OCI-LY3 (cell line): ENCODE data around the gene ZNF141.

ENCODE experiments used
- H2AFZ ChIP-seq: fragments of 200-600, 300-600 bp; shearing (Covaris generic); 2 replicates; pipeline ENCODE4 v1.6.0; 2014; ENCODE audit warnings: antibody characterized with exemption, low read depth, low read length
- H3K27ac ChIP-seq: fragments of 200-600, 300-600 bp; sonication (generic); 2 replicates; pipeline ENCODE4 v1.5.1; 2014; ENCODE audit warnings: mild to moderate bottlenecking, low read length, moderate library complexity, mixed read lengths
- H3K27me3 ChIP-seq: fragments of 200-600, 300-600 bp; sonication (generic); 2 replicates; pipeline ENCODE4 v1.6.1; 2014; ENCODE audit warnings: low read depth, low read length, mixed read lengths
- H3K36me3 ChIP-seq: fragments of 200-600, 300-600 bp; sonication (generic); replicated peaks from 2 replicates; pipeline ENCODE3; 2014; ENCODE audit warnings: low read depth, low read length, mixed read lengths
- H3K4me1 ChIP-seq: fragments of 300-600, 200-600 bp; sonication (generic); 2 replicates; pipeline ENCODE4 v1.6.1; 2014; ENCODE audit warnings: low read length, mixed read lengths
- H3K4me2 ChIP-seq: fragments of 200-600, 300-600 bp; sonication (generic); 2 replicates; pipeline ENCODE4 v1.6.1; 2014; ENCODE audit warnings: low read length, mixed read lengths
- H3K4me3 ChIP-seq: fragments of 300-600, 200-600 bp; sonication (generic); 2 replicates; pipeline ENCODE4 v1.5.1; 2014; ENCODE audit warnings: antibody characterized with exemption, mild to moderate bottlenecking, low read length, moderate library complexity
- H3K79me2 ChIP-seq: fragments of 300-600, 200-600 bp; shearing (Covaris generic); 2 replicates; pipeline ENCODE4 v1.6.1; 2014; ENCODE audit warnings: mild to moderate bottlenecking, low read length, mixed read lengths
- H3K9ac ChIP-seq: fragments of 300-600, 200-600 bp; shearing (Covaris generic); 2 replicates; pipeline ENCODE4 v1.6.0; 2014; ENCODE audit warnings: mild to moderate bottlenecking, low read length, moderate library complexity
- H3K9me3 ChIP-seq: fragments of 200-600, 300-600 bp; shearing (Covaris generic); 2 replicates; pipeline ENCODE4 v1.6.1; 2014; ENCODE audit warnings: low read length, mixed read lengths; ENCODE audit not compliant: insufficient read depth
- H4K20me1 ChIP-seq: fragments of 200-600, 300-600 bp; sonication (generic); 2 replicates; pipeline ENCODE4 v1.6.1; 2016; ENCODE audit warnings: low read length, mixed read lengths; ENCODE audit not compliant: insufficient read depth
- EZH2phosphoT487 ChIP-seq: fragments of 200-600 bp; shearing (Covaris generic); IDR thresholded peaks from 2 replicates; pipeline ENCODE4 v1.6.1; 2018; ENCODE audit warnings: antibody characterized with exemption, mixed run types, low read depth
- TF ChIP-seq, protein P1 (sequence below): fragments of 200-600, 300-600 bp; sonication (generic); IDR thresholded peaks from 2 replicates; pipeline ENCODE4 v1.5.1; 2014; ENCODE audit warnings: antibody characterized with exemption, low read length, low read depth

The ZNF141 gene

DNA sequence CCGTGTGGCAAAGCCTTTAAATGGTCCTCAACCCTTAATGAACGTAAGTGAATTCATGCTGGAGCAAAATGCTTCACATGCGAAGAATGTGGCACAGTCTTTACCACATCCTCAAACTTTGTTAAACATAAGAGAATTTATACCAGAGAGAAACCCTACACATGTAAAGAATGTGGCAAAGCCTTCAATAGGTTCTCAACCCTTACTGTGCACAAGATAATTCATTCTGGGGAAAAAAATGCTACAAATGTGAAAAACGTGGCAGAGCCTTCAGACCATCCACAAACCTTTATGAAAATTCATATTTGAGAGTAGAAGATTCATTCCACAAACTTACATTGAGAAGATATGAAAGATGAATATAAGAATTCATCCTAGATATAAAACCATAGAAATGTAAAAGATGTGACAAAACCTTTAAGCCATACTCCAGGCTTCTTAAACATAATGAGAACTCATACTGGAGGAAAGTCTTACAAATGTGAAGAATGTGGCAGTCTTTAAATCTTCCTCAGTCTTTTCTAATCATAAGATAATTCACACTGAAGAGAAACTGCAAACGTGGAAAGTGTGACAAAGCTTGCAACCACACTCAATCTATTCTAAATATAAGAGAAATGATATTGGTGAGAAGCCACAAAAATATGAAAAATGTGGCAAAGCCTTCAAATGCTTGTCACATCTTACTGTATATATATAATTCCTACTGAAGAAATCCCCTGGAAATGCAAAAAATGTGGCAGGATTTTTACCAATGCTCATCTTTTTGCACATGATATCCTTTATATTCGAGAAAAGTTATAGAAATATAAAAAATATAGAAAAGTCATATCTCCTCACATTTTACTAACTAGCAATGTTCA is 36.9 kb downstream of the ZNF141 start:
- Histone ChIP-seq H3K4me2 (no peak overlapping the region), H3K36me3 (no peaks in the 10 kb centered on the region), H4K20me1 (no peaks in the 10 kb centered on the region), H3K9ac (no peak overlapping the region), H3K4me3 (no peak overlapping the region), H3K4me1 (no peaks in the 10 kb centered on the region), H3K27ac (no peak overlapping the region), H2AFZ (no peak overlapping the region), H3K79me2 (no peaks in the 10 kb centered on the region), H3K9me3 (peaks cover 51% of the 10 kb centered on the region), H3K27me3 (no peaks in the 10 kb centered on the region)
- TF ChIP-seq EZH2phosphoT487, result no peak
- TF ChIP-seq, protein P1, sequence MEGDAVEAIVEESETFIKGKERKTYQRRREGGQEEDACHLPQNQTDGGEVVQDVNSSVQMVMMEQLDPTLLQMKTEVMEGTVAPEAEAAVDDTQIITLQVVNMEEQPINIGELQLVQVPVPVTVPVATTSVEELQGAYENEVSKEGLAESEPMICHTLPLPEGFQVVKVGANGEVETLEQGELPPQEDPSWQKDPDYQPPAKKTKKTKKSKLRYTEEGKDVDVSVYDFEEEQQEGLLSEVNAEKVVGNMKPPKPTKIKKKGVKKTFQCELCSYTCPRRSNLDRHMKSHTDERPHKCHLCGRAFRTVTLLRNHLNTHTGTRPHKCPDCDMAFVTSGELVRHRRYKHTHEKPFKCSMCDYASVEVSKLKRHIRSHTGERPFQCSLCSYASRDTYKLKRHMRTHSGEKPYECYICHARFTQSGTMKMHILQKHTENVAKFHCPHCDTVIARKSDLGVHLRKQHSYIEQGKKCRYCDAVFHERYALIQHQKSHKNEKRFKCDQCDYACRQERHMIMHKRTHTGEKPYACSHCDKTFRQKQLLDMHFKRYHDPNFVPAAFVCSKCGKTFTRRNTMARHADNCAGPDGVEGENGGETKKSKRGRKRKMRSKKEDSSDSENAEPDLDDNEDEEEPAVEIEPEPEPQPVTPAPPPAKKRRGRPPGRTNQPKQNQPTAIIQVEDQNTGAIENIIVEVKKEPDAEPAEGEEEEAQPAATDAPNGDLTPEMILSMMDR, result no peak

DNA sequence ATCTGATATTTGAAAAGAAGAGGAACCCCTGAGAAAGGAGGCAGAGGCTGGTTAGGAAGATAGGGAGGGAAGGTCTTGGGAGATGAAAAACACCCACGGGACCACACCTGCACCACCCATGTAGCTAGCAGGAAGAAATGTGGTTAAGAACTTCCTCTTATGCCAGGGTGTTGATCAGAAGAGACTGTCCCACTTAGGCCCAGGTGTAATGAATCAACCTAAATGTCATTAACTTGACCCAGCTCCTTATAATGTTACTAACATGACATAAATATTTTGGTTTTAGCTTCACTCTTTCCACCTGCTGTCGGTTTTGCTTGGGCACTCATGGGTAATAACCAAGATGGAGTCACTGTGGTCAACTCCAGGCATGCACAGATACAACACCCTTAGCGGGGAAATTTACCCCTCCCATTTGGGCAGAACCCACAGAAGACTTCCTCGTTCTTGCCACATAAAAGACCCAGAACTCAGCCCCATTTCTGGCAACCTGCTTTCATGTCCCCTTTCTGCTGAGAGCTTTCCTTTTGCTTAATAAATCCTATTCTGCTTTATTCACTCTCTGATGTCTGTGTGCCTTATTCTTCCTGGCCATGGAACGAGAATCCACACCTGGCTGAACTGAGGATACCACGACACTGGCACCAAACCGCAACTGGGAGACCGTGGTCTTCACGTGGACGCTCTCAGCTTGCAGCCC is 46.8 kb downstream of the ZNF141 start:
- peaks cover 12% of the 10 kb centered on the region; the same call in 1 of the 2 replicates for H3K9me3 ChIP-seq
- H3K27ac ChIP-seq, result no peak overlapping the region
- no peaks in the 10 kb centered on the region for H3K27me3 ChIP-seq
- H2AFZ ChIP-seq, result no peak overlapping the region
- no peaks in the 10 kb centered on the region for H3K36me3 ChIP-seq
- H3K4me1 ChIP-seq, result no peaks in the 10 kb centered on the region
- no peak overlapping the region for H3K9ac ChIP-seq
- no peaks in the 10 kb centered on the region for H4K20me1 ChIP-seq
- H3K4me2 ChIP-seq, result no peak overlapping the region
- TF ChIP-seq, protein P1, result no peak
- TF ChIP-seq EZH2phosphoT487, result no peak
- no peak overlapping the region for H3K4me3 ChIP-seq
- H3K79me2 ChIP-seq, result no peaks in the 10 kb centered on the region

DNA sequence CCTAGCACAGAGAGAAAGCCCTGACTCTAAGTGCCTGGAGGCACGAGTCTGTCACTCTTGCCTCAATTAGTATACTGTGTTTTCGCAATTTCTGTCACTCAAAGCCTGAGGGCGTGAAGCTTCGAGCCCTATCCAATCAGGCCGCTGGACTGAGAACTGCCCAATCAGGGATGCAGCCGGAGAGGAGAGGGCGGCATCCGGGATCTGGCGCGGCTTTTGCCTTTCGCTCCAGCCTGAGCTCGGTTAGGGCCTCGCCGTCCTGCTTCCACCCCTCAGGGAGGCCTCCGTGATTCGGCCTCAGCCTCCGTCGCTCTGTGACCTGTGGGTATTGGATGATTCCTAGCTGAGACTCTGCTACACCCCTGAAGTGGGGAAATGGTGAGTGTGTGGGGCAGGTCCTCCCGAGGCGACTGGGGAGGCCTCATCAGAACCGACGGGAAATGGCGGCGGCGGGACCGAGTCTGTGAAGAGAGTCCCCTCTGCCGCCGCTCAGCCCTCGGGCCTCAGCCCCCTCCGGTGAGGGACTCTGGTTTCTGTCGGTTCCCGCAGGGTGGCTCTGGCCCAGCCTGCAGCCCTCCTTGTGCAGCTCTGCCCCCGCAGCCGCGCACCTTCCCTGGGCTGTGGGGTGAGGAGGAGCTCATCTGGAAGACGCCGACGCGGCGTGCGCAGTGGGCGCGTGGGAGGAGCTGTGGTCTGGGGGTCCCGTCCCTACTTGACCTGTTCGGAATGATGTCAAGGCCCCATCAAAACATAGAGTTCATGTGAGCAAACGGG is 48.5 kb downstream of the ZNF141 start:
- Histone ChIP-seq H3K4me3 (no peak overlapping the region), H3K79me2 (no peaks in the 10 kb centered on the region), H3K4me2 (no peak overlapping the region), H2AFZ (no peak overlapping the region), H3K36me3 (no peaks in the 10 kb centered on the region), H3K9ac (no peak overlapping the region), H3K27ac (no peak overlapping the region), H4K20me1 (no peaks in the 10 kb centered on the region), H3K27me3 (no peaks in the 10 kb centered on the region), H3K9me3 (0 out of 2 replicates have a peak, but pooled peaks cover 6% of the 10 kb centered on the region), H3K4me1 (no peaks in the 10 kb centered on the region)
- TF ChIP-seq EZH2phosphoT487, result no peak
- TF ChIP-seq, protein P1, result no peak

DNA sequence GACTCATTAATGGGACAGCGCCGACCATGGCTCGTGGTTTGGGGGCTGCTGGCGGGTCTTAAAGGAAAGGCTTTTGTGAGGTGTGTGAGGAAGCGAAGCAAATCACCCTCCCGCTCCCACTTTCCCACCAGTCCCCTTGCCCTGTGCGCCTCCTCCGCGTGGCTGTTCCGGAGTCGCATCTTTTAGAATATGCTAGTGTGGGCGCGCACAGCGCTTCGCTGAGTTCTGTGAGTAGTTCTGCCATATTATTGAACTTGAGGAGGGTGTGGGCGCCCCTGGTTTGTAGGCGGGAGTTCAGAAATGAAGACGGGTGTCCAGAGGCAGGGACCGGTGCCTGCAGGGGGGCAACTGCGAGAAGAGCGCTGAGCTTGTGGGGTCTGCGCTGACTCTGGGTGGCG is 49.1 kb downstream of the ZNF141 start:
- H3K27me3 ChIP-seq, result no peaks in the 10 kb centered on the region
- H3K4me2 ChIP-seq, result no peak overlapping the region
- TF ChIP-seq, protein P1, result no peak
- TF ChIP-seq EZH2phosphoT487, result no peak
- H3K79me2 ChIP-seq, result no peaks in the 10 kb centered on the region
- no peaks in the 10 kb centered on the region for H3K36me3 ChIP-seq
- no peak overlapping the region for H3K27ac ChIP-seq
- no peaks in the 10 kb centered on the region for H4K20me1 ChIP-seq
- no peak overlapping the region for H3K4me3 ChIP-seq
- 0 out of 2 replicates have a peak, but pooled peaks cover 6% of the 10 kb centered on the region for H3K9me3 ChIP-seq
- H3K9ac ChIP-seq, result no peak overlapping the region
- no peak overlapping the region for H2AFZ ChIP-seq
- no peaks in the 10 kb centered on the region for H3K4me1 ChIP-seq
